GM19035 (cell line): ENCODE results near the gene RSAD2.
"Not testable (repeated sequence)": the region's sequence is repeated elsewhere in the genome, so short reads cannot be mapped to it uniquely, and the experiment has no call there.

Experiments used
- ATAC-seq: cut with Tn5 transposase; IDR thresholded peaks from one replicate; pipeline ENCODE4 v1.9.1; 2021; ENCODE audit not compliant: unreplicated experiment

The RSAD2 gene

GRCh38 chr2:6924101-6924923, 46.7 kb downstream of the RSAD2 start:
- ATAC-seq: no peak

- no peak for ATAC-seq
Observed at GRCh38 chr2:6924924-6925409, 47.4 kb downstream of the RSAD2 start.

GRCh38 chr2:6926071-6926732, 48.6 kb downstream of the RSAD2 start:
- ATAC-seq: no peak

GRCh38 chr2:6927186-6927585, 49.6 kb downstream of the RSAD2 start:
- ATAC-seq: no peak

- ATAC-seq: no peak
Observed at GRCh38 chr2:6927753-6928152, 50.2 kb downstream of the RSAD2 start.

- ATAC-seq: no peak
Observed at GRCh38 chr2:6928452-6928851, 50.9 kb downstream of the RSAD2 start.

GRCh38 chr2:6929196-6929819, 51.7 kb downstream of the RSAD2 start:
- no peak for ATAC-seq

- no peak for ATAC-seq
Observed at GRCh38 chr2:6930923-6931647, 53.5 kb downstream of the RSAD2 start.

GRCh38 chr2:6931753-6932152, 54.2 kb downstream of the RSAD2 start:
- ATAC-seq: no peak

- ATAC-seq: no peak
Observed at GRCh38 chr2:6932206-6932605, 54.6 kb downstream of the RSAD2 start.

GRCh38 chr2:6932828-6933227, 55.3 kb downstream of the RSAD2 start:
- no peak for ATAC-seq

- ATAC-seq: no peak
Observed at GRCh38 chr2:6933911-6934310, 56.3 kb downstream of the RSAD2 start.

- no peak for ATAC-seq
Observed at GRCh38 chr2:6934345-6934744, 56.8 kb downstream of the RSAD2 start.

GRCh38 chr2:6934758-6935651, 57.4 kb downstream of the RSAD2 start:
- ATAC-seq: no peak

- not testable (repeated sequence) for ATAC-seq
Observed at GRCh38 chr2:6935652-6936020, 58.1 kb downstream of the RSAD2 start.

- no peak for ATAC-seq
Observed at GRCh38 chr2:6937157-6937556, 59.6 kb downstream of the RSAD2 start.

GRCh38 chr2:6937582-6937981, 60.0 kb downstream of the RSAD2 start:
- ATAC-seq: no peak

- ATAC-seq: no peak
Observed at GRCh38 chr2:6939071-6939470, 61.5 kb downstream of the RSAD2 start.

GRCh38 chr2:6940820-6941219, 63.2 kb downstream of the RSAD2 start:
- no peak for ATAC-seq

GRCh38 chr2:6941299-6942046, 63.9 kb downstream of the RSAD2 start:
- no peak for ATAC-seq
